CD4-positive, alpha-beta T cell treated with Interleukin-15 for 4 hours (primary cell): ENCODE results near the gene SCAF8.
A peak's percentile ranks its signal among the peaks of the same experiment; 100 is the strongest.
"Not testable (repeated sequence)": the region's sequence is repeated elsewhere in the genome, so short reads cannot be mapped to it uniquely, and the experiment has no call there.

Source experiments
- DNase-seq: peaks from one replicate; pipeline ENCODE4 v3.0.0-alpha.2; 2020; ENCODE audit warnings: low spot score

SCAF8 gene

DNA sequence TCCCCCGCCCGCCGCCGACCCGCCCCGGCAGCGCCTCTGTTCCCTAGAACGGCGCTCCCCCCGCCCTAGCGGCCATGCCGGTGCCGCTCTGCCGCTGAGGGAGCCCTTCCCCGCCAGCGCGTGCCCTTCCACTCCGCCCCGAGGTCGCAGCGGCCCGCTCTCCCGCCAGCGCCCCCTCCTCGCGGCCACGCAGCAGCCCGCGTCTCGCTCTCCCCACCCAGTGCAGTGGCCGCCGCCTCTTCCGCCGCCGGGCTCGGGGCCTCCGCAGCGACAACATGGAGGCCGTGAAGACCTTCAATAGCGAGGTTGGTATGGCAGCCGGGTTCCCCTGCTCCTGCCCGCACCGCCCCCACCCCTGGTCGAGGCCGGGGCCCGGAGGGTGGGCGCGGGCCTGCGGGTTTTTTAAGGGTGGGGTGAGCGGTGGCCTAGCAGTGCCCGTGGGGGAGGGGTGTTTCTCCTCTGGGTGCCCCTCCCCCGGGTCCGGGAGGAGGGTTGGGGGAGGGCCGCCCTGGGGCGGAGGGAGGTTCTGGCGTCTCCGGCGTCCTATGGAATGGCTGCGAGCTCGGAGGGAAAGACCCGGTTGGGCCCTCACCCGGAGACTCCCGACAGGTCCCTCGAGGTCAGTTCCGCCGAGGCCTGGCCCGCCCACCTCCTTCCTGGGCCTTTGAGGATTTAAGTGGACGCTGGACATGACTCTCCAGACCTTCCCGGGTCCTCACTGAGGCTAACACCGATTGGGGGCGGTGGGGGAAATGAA lies 588 bp downstream of the SCAF8 start:
- peak; percentile 91 for DNase-seq

- DNase-seq = no peak
These were observed 3.5 kb downstream of the SCAF8 start for GRCh38 chr6:154736618-154737259.

DNA sequence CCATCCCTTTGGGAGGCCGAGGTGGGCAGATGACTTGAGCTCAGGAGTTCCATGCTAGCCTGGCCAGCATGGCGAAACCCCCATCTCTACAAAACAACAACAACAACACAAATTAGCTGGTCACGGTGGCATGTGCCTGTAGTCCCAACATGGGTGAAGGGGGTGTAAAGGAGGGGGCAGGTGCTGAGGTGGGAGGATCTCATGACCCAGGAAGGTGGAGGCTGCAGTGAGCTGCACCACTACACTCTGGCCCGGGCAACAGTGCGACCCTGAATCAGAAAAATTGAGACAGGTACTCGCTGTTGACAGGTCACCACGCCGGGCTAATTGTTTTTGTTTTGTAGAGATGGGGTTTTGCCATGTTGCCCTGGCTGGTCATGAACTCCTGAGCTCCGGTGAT lies 4.2 kb downstream of the SCAF8 start:
- DNase-seq = no peak

DNA sequence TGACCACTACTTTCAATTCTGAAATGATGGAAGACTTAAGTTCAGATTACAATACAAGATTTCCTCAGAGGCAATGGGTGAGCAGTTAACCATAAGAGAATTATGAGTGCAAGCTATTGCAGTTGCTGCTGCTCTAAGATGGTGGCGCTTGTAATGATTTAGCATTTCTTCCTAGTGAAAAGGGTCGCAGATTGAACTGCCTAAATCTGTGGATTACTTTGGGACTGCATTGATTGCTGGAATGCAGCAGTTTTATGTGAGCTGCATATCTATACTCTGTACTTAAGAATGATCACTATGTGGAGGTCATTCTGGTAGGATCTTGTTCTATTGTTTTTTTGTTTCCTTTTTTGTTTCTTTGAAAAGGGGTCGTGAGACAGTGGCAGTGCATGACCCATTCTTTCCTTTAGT lies 5.3 kb downstream of the SCAF8 start:
- DNase-seq = no peak

DNA sequence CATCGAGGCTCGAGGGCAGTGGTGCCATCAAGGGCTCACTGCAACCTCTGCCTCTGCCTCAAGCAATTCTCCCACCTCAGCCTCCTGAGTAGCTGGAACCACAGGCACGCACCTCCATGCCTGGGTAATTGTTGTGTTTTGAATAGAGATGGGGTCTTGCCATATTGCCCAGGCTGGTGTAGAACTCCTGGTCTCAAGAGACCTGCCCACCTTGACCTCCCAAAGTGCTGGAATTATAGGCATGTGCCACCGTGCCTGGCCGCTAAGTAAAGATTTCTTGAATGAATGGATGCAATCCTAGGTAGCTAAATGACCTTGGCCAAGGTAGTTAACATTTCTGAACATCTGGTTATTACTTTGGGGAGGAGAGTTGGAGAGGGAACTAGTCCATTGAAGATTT lies 7.4 kb downstream of the SCAF8 start:
- DNase-seq = no peak

DNA sequence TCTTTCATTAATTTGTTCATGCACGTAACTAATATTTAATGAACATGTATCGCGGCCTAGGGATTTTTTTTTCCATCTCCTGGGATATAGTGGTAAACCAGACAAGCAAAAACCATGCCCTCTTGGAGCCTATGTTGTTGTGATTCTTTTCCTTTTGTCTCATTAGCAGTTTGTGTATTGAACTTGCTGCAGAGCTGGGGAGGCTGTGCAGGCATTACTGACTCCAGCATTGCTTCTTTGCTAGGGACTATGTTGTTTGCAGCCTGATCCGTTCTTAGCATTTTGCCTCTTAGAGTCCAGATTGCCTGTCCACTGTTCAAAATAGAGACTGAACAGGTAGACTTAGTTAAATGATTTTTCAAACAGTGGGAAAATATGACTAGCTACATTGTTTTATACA lies 9.7 kb downstream of the SCAF8 start:
- no peak for DNase-seq

GRCh38 chr6:154744029-154744745 lies 11.0 kb downstream of the SCAF8 start:
- not testable (repeated sequence) for DNase-seq

- no peak for DNase-seq
These were observed 12.0 kb downstream of the SCAF8 start for GRCh38 chr6:154745243-154745642.

DNA sequence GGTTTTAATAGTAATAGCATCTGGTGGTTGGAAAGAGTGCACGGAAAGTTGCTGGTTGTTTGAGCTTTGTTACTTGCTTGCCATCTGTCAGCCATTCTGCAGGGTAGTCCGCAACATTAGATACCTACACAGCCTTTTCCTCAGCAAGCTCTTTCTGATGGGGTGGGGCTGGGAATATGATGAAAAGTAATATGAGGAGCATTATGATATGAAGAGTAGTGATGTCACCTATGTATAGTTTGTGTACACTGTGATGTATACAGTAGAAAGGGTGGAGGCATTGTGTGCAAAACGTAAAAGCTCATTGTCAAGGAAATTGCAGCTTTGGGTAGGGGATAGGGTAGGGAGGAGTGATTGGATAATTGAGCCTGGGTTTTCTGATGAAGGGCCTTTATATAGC lies 16.1 kb downstream of the SCAF8 start:
- DNase-seq = no peak

DNA sequence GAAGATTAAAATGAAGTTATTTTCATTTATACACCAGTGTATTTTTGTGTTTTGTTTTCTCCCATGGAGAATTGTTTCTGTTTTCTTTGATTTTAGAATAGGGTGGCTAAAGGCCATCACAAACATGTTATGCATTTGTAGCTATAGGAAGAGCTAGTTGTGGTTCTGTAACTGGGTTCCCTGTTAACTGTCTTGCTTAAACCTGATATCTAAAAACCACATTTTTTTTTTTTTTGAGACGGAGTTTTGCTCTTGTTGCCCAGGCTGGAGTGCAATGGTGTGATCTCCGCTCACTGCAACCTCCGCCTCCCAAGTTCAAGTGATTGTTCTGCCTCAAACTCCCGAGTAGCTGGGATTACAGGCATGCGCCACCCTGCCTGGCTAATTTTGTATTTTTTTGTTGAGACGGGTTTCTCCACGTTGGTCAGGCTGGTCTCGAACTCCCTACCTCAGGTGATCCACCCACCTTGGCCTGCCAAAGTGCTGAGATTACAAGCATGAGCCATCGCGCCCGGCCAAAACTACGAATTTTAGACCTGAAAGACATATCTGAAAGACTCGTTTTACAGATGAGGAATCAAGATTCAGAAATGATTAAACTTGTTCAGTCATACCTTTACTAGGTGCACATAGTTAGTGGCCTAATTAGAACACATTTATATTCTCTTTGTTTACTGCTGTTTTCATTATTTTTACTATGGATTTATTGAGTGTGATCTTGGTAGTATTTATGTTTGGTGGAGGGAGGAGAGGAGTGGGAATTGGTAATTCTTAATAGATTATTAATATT lies 18.0 kb downstream of the SCAF8 start:
- no peak for DNase-seq

DNA sequence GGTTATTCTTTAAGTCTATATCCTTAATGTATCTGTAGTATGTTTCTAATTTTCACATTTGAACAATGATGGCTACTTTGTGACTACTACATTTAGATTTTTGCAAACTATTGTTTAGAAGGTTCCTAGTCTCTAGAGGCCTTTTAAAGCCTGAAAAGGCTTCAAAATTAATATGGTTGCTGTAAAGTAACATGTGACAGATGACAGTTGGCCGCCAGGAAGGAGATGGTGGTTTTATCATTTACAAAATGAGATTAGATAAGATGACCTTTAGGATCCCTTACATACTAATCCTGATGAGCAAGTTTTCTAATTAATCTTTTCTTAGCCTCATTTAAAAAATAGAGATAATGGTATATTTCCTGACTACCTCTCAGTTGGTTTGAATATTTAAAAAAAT lies 18.8 kb downstream of the SCAF8 start:
- DNase-seq = no peak

- DNase-seq = no peak
These were observed 20.9 kb downstream of the SCAF8 start for GRCh38 chr6:154754152-154754551.

- no peak for DNase-seq
These were observed 24.3 kb downstream of the SCAF8 start for GRCh38 chr6:154757352-154758050.

GRCh38 chr6:154758125-154758524 lies 24.9 kb downstream of the SCAF8 start:
- DNase-seq = no peak

DNA sequence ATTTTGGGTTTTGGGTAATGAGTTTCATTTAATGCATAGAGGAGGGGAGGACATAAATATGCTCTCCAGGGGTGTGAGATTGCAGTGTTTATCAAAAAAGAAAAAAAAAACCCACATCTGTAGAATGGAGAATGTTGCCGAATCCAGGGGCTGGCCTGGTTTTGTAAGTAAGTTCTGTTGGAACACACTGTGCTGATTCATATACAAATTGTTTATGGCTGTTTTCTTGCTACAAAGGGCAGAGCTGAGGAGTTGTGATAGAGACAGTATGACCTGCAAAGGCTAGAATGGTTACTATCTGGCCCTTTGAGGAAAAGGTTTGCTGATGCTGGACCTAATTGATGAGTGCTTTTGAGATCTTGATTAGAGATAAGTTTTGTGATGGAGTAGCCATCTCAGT lies 30.4 kb downstream of the SCAF8 start:
- no peak for DNase-seq

GRCh38 chr6:154765273-154765672 lies 32.1 kb downstream of the SCAF8 start:
- DNase-seq = no peak

GRCh38 chr6:154766288-154766687 lies 33.1 kb downstream of the SCAF8 start:
- DNase-seq = no peak

DNA sequence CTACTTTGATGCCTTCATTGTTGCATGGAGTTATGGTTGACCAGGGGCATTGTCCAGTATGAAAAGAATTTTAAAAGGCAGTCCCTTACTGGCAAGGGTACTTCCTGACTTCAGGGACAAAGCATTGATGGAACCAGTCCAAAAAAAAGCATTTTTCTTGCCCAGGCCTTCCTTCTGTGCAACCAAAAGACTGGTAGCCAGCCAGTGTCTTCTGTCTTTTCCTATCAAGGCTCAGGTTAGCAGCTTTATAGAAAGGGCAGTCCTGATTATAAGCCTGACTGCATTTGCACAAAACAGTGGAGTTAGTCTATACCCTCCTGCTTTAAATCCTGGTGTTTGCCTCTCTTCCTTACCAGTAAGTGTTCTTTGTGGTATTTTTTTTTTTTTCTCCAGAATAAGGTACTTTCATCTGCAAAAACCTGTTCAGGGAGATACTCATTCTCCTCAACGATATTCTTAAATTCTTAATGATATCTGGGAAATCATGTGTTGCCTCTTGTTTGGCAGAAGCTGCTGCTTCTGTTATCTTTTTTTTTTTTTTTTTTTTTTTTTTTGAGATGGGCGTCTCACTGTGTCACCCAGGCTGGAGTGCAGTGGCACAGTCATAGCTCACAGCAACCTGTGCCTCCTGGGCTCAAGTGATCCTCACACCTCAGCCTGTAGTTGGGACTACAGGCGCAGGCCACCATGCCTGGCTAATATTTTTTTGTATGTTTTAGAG lies 33.9 kb downstream of the SCAF8 start:
- DNase-seq = no peak

DNA sequence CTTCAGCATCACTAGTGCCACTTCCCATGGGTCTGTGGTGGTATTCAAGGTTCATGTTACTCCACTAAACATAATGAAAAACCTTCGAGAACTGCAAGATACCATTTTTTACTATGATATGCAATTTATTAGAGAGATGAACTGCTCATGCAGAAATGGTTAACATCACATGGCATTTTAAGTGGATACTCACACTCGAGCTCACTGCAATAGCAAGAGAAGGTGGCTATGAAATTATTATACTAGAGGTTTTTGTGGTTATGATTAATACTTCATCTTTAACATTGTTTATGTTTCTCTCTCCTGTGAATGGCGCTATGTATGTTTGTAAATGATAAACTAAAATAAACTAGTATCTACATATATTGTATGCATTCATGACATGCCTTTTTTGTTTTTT lies 35.1 kb downstream of the SCAF8 start:
- DNase-seq = no peak

DNA sequence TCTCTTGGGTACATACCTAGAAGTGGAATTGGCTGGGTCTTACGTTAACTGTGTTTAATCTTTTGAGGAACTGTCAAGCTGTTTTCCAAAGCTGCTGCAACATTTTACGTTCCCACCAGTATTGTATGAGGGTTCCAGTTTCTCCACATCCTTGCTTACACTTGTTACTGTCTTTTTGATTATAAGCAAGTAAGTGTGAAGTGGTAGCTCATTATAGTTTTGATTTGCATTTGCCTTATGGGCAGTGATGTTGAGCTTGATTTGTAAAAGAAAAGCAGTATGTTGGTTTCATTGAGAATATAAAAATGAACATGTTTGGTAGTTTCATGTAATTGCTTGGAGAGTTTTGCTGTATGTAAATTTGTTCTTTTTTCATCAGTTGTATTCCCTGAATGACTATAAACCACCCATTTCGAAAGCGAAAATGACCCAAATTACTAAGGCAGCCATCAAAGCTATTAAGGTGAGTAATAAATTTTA lies 40.4 kb downstream of the SCAF8 start:
- DNase-seq = peak; percentile 11

- not testable (repeated sequence) for DNase-seq
These were observed 45.9 kb downstream of the SCAF8 start for GRCh38 chr6:154779157-154779556.
